A549 (cell line): ENCODE data around the gene DELE1. TPM values are rescaled to one million over a fixed set of nuclear protein-coding genes. Genes with fewer than 3 reads are reported as not detected.

Experiments used
- ATAC-seq, 2 experiments: fragments of 200-7000 bp in 1 of 2; fragments of >200 bp in 1 of 2; cut with Nextera tagmentation in 1 of 2; cut with Tn5 transposase in 1 of 2; 3 replicates each; pipeline versions ENCODE4 v1.8.0 to v1.9.1; 2018 to 2020; ENCODE audit warnings: mild to moderate bottlenecking in 1 of 2, moderate library complexity in 1 of 2
- CTCF ChIA-PET: fragments of 300-600 bp; sonication (Branson Sonifier 250); formaldehyde crosslinking; extraction: SDS; loops from one replicate; lab custom pipeline; 2021; ENCODE audit warnings: antibody characterized with exemption, inconsistent platforms; lab: Yijun Ruan, JAX
- POLR2A ChIA-PET: fragments of 350-600 bp; formaldehyde crosslinking; extraction: SDS; loops from one replicate; lab custom pipeline; 2021; ENCODE audit warnings: antibody characterized with exemption, inconsistent platforms; lab: Yijun Ruan, JAX
- DNase-seq, 2 experiments: peaks; one replicate each; pipeline versions ENCODE4 v3.0.0 to v3.0.0-alpha.2; 2011 to 2016; ENCODE audit warnings: low read depth in 1 of 2, low spot score in 1 of 2
- FAIRE-seq: peaks from 2 replicates; lab custom pipeline; 2011; peaks lifted over from hg19 to GRCh38; lab: Jason Lieb, UNC
- H3K27ac ChIP-seq, 2 experiments: fragments of >200 bp; sonication (Bioruptor Twin); formaldehyde crosslinking; 3 replicates each; pipeline ENCODE4 v1.5.1; 2016 to 2017
- H3K4me1 ChIP-seq: fragments of >200 bp; sonication (Bioruptor Twin); formaldehyde crosslinking; 3 replicates; pipeline ENCODE4 v1.6.1; 2016
- H3K4me2 ChIP-seq: fragments of >200 bp; sonication (Bioruptor Twin); formaldehyde crosslinking; 3 replicates; pipeline ENCODE4 v1.6.1; 2016
- H3K4me3 ChIP-seq: fragments of >200 bp; sonication (Bioruptor Twin); formaldehyde crosslinking; 3 replicates; pipeline ENCODE4 v1.5.1; 2016
- H3K9me3 ChIP-seq: fragments of >200 bp; sonication (Bioruptor Twin); formaldehyde crosslinking; 3 replicates; pipeline ENCODE4 v1.6.1; 2016
- BHLHE40 ChIP-seq: IDR thresholded peaks from 2 replicates; pipeline ENCODE4 v1.6.1; 2012; ENCODE audit warnings: low read depth, low read length, inconsistent platforms
- CBX2 ChIP-seq: fragments of 200-600 bp; sonication (generic); IDR thresholded peaks from 2 replicates; pipeline ENCODE4 v1.6.1; 2016; ENCODE audit warnings: low read depth, mild to moderate bottlenecking, borderline replicate concordance
- CBX8 ChIP-seq: fragments of 200-600 bp; sonication (generic); IDR thresholded peaks from 2 replicates; pipeline ENCODE4 v1.6.1; 2016
- EHF ChIP-seq: fragments of 250-450 bp; sonication (Bioruptor Pico); IDR thresholded peaks from 2 replicates; pipeline ENCODE4 v1.5.0; 2020; ENCODE audit warnings: mild to moderate bottlenecking
- EP300 ChIP-seq, 2 experiments: fragments of >200 bp; sonication (Bioruptor Twin); formaldehyde crosslinking; IDR thresholded peaks; 2 replicates in 1 of 2; 3 replicates in 1 of 2; pipeline ENCODE4 v1.6.1; 2016 to 2017
- FOSL2 ChIP-seq, 2 experiments: fragments of 450-650 bp in 1 of 2; fragments of >200 bp in 1 of 2; sonication (Bioruptor Twin) in 1 of 2; formaldehyde crosslinking; IDR thresholded peaks; 2 replicates each; pipeline versions ENCODE4 v1.5.0 to v1.6.1; 2016 to 2020; ENCODE audit warnings: mild to moderate bottlenecking in 1 of 2, moderate library complexity in 1 of 2
- FOXS1 ChIP-seq: fragments of 250-450 bp; sonication (Bioruptor Pico); IDR thresholded peaks from 2 replicates; pipeline ENCODE4 v1.5.0; 2020; ENCODE audit warnings: mild to moderate bottlenecking, moderate library complexity
- HOXB5 ChIP-seq: fragments of 250-450 bp; sonication (Bioruptor Pico); IDR thresholded peaks from 2 replicates; pipeline ENCODE4 v1.5.0; 2020; ENCODE audit warnings: mild to moderate bottlenecking, moderate library complexity
- NFE2L2 ChIP-seq: fragments of 150-350 bp; conservative IDR thresholded peaks from 2 replicates; pipeline ENCODE4 v1.6.1; 2014; ENCODE audit warnings: low read length
- NPAS2 ChIP-seq: fragments of 250-450 bp; sonication (Bioruptor Pico); IDR thresholded peaks from 2 replicates; pipeline ENCODE4 v1.8.0; 2022; ENCODE audit warnings: mild to moderate bottlenecking, moderate library complexity, borderline replicate concordance
- POLR2AphosphoS2 ChIP-seq: conservative IDR thresholded peaks from 2 replicates; pipeline ENCODE4 v1.6.1; 2012; ENCODE audit warnings: low read length, improper control_type of control experiment, inconsistent platforms
- RCOR1 ChIP-seq: fragments of 150-350 bp; IDR thresholded peaks from 2 replicates; pipeline ENCODE4 v1.6.1; 2014; ENCODE audit warnings: antibody characterized with exemption, low read length, low read depth
- SMC3 ChIP-seq: fragments of >200 bp; sonication (Bioruptor Twin); formaldehyde crosslinking; IDR thresholded peaks from 3 replicates; pipeline ENCODE4 v1.6.1; 2018; ENCODE audit warnings: inconsistent platforms
- ZC3H11A ChIP-seq: fragments of 450-650 bp; IDR thresholded peaks from 2 replicates; pipeline ENCODE4 v1.6.1; 2014; ENCODE audit warnings: antibody characterized with exemption, mild to moderate bottlenecking
- WGBS: methylation state at CpG from one replicate; pipeline ENCODE4 v1.1.6; 2017; ENCODE audit errors: missing lambda C conversion rate; 5-methylcytosine and 5-hydroxymethylcytosine counted together
- polyA plus RNA-seq, 4 experiments: library from polyadenylated mRNA; depleted of rRNA in 3 of 4; stranded (reverse); fragments of >200 nt; fragmentation: RNase III in 1 of 4; extraction: RNeasy Plus Mini Kit Qiagen cat#74134 plus additional on column Dnase treatment in 1 of 4; gene quantifications; 2 replicates in 3 of 4; 3 replicates in 1 of 4; pipeline ENCODE4 v1.2.3, GENCODE V29; 2011 to 2017
- TF ChIP-seq, protein P1 (sequence below): fragments of >200 bp; sonication (Bioruptor Twin); formaldehyde crosslinking; IDR thresholded peaks from 2 replicates; pipeline ENCODE4 v1.6.1; 2016
- TF ChIP-seq, protein P2 (sequence below): fragments of 450-650 bp; IDR thresholded peaks from 2 replicates; pipeline ENCODE4 v1.6.1; 2014; ENCODE audit warnings: antibody characterized with exemption
- TF ChIP-seq, protein P3 (sequence below): fragments of 150-350 bp; IDR thresholded peaks from 2 replicates; pipeline ENCODE4 v1.6.1; 2014; ENCODE audit warnings: low read depth, mild to moderate bottlenecking, low read length
- TF ChIP-seq, protein P4 (sequence below): fragments of >200 bp; sonication (Bioruptor Twin); formaldehyde crosslinking; IDR thresholded peaks from 3 replicates; pipeline ENCODE4 v1.5.1; 2016
- TF ChIP-seq, protein P5 (sequence below): fragments of 200-600 bp; sonication (generic); IDR thresholded peaks from 2 replicates; pipeline ENCODE4 v1.6.1; 2016; ENCODE audit warnings: antibody characterized with exemption, mild to moderate bottlenecking, moderate library complexity

Gene DELE1
- polyA plus RNA-seq, 2 of the 4 experiments (the other 2 are of a cell fraction), result 41.2 to 60.1 TPM

DNA sequence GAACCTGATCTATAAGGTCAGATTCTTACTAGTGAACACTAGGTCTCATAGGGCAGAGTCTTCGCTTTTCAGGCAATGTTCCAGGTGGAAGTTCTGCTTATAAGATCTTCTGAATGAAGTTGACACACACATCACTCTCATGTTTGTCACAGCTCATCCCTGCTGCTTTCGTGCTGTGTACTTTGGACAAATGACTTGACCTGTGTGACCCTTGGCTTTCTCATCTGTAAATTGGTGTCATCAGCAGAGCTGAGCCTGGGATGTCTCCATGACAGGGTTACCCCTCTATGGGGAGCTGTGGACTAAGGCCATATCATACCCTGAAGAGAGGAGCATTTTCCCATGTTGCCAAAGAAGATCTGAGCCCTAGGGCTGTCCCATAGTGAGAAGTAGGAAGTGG is 2.8 kb downstream of the DELE1 start (continued):
- TF ChIP-seq RCOR1, result no peak

DNA sequence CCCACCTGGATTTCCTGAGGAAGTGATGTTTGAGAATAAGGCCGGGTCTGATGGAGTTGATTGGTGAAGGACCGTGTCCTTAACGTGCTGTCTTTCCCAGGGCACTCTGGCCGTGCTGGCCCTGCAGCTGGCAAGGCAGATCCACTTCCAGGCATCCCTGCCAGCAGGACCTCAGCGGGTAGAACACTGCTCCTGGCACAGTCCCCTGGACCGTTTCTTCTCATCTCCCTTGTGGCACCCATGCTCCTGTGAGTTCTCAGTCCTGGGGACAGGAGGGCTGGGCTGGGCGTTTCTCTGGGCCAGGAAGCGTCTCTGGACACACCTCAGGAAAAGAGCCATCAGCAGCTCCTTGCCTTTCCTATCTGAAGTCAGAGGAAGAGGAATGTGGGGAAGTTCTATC is 4.4 kb downstream of the DELE1 start:
- ChIA-PET CTCF (interaction anchor here (0.9 kb wide), 1 partner anchor 32 kb away, joined by 3 read pairs; no protein-coding TSS in a partner anchor), POLR2A (no interaction called here)
- TF ChIP-seq, protein P1, sequence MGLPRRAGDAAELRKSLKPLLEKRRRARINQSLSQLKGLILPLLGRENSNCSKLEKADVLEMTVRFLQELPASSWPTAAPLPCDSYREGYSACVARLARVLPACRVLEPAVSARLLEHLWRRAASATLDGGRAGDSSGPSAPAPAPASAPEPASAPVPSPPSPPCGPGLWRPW, result no peak
- TF ChIP-seq POLR2AphosphoS2 (no peak), CBX2 (no peak), EP300 (IDR thresholded peaks at IDR 0.05) (no peak), ZC3H11A (no peak), BHLHE40 (no peak)
- TF ChIP-seq, protein P2, sequence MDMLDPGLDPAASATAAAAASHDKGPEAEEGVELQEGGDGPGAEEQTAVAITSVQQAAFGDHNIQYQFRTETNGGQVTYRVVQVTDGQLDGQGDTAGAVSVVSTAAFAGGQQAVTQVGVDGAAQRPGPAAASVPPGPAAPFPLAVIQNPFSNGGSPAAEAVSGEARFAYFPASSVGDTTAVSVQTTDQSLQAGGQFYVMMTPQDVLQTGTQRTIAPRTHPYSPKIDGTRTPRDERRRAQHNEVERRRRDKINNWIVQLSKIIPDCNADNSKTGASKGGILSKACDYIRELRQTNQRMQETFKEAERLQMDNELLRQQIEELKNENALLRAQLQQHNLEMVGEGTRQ, result no peak
- TF ChIP-seq, protein P3, sequence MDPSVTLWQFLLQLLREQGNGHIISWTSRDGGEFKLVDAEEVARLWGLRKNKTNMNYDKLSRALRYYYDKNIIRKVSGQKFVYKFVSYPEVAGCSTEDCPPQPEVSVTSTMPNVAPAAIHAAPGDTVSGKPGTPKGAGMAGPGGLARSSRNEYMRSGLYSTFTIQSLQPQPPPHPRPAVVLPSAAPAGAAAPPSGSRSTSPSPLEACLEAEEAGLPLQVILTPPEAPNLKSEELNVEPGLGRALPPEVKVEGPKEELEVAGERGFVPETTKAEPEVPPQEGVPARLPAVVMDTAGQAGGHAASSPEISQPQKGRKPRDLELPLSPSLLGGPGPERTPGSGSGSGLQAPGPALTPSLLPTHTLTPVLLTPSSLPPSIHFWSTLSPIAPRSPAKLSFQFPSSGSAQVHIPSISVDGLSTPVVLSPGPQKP, result no peak
- DNase-seq, result no peak
- Histone ChIP-seq H3K9me3 (no peaks in the 10 kb centered on the region), H3K4me1 (peaks cover 8% of the 10 kb centered on the region), H3K27ac (no peak overlapping the region), H3K4me2 (no peak overlapping the region), H3K4me3 (no peak overlapping the region)
- 84% methylated on average over 7 of the region's 8 CpGs for WGBS
- no peak for FAIRE-seq
- ATAC-seq, result no peak

DNA sequence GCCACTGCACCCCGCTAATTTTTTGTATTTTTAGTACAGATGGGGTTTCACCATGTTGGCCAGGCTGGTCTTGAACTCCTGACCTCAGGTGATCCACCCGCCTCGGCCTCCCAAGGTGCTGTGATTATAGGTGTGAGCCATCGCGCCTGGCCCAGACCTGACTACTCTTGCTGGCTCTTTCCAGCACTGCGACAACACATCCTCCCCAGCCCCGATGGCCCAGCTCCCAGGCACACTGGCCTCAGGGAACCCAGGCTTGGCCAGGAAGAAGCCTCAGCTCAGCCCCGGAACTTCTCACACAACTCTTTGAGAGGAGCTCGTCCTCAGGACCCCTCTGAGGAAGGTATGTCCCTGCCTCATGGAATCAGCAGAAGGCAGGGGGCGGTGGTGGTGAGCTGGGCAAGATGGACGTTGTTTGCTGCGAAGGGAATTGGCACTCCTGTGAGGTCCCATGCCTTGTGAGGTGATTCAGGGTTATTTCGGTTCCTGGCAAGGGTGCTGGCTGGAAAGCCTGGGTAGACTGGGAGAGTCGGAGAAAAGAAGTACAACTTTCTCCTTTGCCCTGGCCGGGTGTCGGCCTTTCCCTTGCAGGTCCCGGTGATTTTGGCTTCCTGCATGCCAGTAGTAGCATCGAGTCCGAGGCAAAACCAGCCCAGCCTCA is 5.9 kb downstream of the DELE1 start:
- ChIA-PET CTCF (interaction anchor here (1.0 to 2.4 kb wide), 5 partner anchors 9 to 32 kb away, joined by 3 to 8 read pairs (median 4); no protein-coding TSS in a partner anchor), POLR2A (no interaction called here)
- H3K4me2 ChIP-seq, result no peak overlapping the region
- H3K9me3 ChIP-seq, result no peaks in the 10 kb centered on the region
- DNase-seq (no peak), FAIRE-seq (no peak), ATAC-seq (no peak)
- peaks cover 3% of the 10 kb centered on the region for H3K4me1 ChIP-seq
- no peak overlapping the region for H3K27ac ChIP-seq
- TF ChIP-seq NPAS2 (CRISPR knock-in tag) (no peak), HOXB5 (CRISPR knock-in tag) (no peak), NFE2L2 (no peak), FOXS1 (CRISPR knock-in tag) (no peak), SMC3 (no peak), CBX8 (no peak), FOSL2 (IDR thresholded peaks at IDR 0.05) (no peak), FOSL2 (CRISPR knock-in tag; IDR thresholded peaks at IDR 0.05) (no peak), ZC3H11A (no peak), EHF (CRISPR knock-in tag) (no peak)
- TF ChIP-seq, protein P2, result no peak
- TF ChIP-seq, protein P4, sequence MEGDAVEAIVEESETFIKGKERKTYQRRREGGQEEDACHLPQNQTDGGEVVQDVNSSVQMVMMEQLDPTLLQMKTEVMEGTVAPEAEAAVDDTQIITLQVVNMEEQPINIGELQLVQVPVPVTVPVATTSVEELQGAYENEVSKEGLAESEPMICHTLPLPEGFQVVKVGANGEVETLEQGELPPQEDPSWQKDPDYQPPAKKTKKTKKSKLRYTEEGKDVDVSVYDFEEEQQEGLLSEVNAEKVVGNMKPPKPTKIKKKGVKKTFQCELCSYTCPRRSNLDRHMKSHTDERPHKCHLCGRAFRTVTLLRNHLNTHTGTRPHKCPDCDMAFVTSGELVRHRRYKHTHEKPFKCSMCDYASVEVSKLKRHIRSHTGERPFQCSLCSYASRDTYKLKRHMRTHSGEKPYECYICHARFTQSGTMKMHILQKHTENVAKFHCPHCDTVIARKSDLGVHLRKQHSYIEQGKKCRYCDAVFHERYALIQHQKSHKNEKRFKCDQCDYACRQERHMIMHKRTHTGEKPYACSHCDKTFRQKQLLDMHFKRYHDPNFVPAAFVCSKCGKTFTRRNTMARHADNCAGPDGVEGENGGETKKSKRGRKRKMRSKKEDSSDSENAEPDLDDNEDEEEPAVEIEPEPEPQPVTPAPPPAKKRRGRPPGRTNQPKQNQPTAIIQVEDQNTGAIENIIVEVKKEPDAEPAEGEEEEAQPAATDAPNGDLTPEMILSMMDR, result no peak
- TF ChIP-seq, protein P5, sequence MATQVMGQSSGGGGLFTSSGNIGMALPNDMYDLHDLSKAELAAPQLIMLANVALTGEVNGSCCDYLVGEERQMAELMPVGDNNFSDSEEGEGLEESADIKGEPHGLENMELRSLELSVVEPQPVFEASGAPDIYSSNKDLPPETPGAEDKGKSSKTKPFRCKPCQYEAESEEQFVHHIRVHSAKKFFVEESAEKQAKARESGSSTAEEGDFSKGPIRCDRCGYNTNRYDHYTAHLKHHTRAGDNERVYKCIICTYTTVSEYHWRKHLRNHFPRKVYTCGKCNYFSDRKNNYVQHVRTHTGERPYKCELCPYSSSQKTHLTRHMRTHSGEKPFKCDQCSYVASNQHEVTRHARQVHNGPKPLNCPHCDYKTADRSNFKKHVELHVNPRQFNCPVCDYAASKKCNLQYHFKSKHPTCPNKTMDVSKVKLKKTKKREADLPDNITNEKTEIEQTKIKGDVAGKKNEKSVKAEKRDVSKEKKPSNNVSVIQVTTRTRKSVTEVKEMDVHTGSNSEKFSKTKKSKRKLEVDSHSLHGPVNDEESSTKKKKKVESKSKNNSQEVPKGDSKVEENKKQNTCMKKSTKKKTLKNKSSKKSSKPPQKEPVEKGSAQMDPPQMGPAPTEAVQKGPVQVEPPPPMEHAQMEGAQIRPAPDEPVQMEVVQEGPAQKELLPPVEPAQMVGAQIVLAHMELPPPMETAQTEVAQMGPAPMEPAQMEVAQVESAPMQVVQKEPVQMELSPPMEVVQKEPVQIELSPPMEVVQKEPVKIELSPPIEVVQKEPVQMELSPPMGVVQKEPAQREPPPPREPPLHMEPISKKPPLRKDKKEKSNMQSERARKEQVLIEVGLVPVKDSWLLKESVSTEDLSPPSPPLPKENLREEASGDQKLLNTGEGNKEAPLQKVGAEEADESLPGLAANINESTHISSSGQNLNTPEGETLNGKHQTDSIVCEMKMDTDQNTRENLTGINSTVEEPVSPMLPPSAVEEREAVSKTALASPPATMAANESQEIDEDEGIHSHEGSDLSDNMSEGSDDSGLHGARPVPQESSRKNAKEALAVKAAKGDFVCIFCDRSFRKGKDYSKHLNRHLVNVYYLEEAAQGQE, result no peak
- no peak overlapping the region for H3K4me3 ChIP-seq
- 94% methylated on average over 17 of the region's 19 CpGs for WGBS
